ENCODE measurements around the gene BTNL9. TPM values are rescaled to one million over a fixed set of nuclear protein-coding genes. Genes with fewer than 3 reads are reported as not detected.

BTNL9 gene
- total and polyA plus RNA-seq, 2 of the 4 experiments (the other 2 are of a cell fraction), result not detected

GRCh38 chr5:181052672-181053487 lies 12.8 kb downstream of the BTNL9 start:
- Histone ChIP-seq H2BK20ac (ENCODE audit: low read depth, low read length) (no peak overlapping the region), H3K56ac (ENCODE audit: extremely low read depth, insufficient read depth, low read length) (no peak overlapping the region), H3K4ac (ENCODE audit: low read depth, low read length) (no peak overlapping the region), H3K9me1 (ENCODE audit: insufficient read depth, low read length) (no peaks in the 10 kb centered on the region), H3K23ac (ENCODE audit: low read depth, low read length) (no peak overlapping the region), H3K36me3 (ENCODE audit: control insufficient read depth, insufficient read depth, low read length) (no peaks in the 10 kb centered on the region), H3K4me2 (ENCODE audit: low read depth, low read length) (peak overlapping the region; percentile 34), H2AK9ac (replicated peaks; ENCODE audit: low read depth, low read length, poor library complexity) (no peak overlapping the region), H2AFZ (replicated peaks; ENCODE audit: low read length, poor library complexity) (peak overlapping the region; percentile 76), H4K91ac (ENCODE audit: insufficient read depth, low read depth, low read length) (no peak overlapping the region), H2BK120ac (ENCODE audit: low read depth, low read length) (no peak overlapping the region), H3K79me1 (ENCODE audit: low read depth in 1 of 2, low read length in 2 of 2) (no peaks in the 10 kb centered on the region), H3K14ac (replicated peaks; ENCODE audit: low read depth, low read length) (no peak overlapping the region), H2AK5ac (ENCODE audit: low read depth, low read length) (no peak overlapping the region), H3K9ac (ENCODE audit: low read depth, low read length) (no peak overlapping the region), H2BK5ac (ENCODE audit: low read depth, low read length, poor library complexity, severe bottlenecking) (no peak overlapping the region), H4K20me1 (ENCODE audit: insufficient read depth, low read length) (no peaks in the 10 kb centered on the region), H3K27me3 (ENCODE audit: control insufficient read depth, insufficient read depth, low read length) (peaks cover 42% of the 10 kb centered on the region), H2BK15ac (ENCODE audit: low read depth, low read length) (no peak overlapping the region), H3K18ac (ENCODE audit: low read depth, low read length) (no peak overlapping the region), H3K4me1 (ENCODE audit: control insufficient read depth, insufficient read depth, low read length) (no peaks in the 10 kb centered on the region), H3K9me3 (ENCODE audit: control insufficient read depth, insufficient read depth, low read length) (no peaks in the 10 kb centered on the region), H3K27ac (ENCODE audit: insufficient read depth, low read length) (no peak overlapping the region), H4K8ac (ENCODE audit: low read depth in 2 of 2, low read length in 2 of 2) (no peak overlapping the region), H4K5ac (ENCODE audit: low read depth, low read length) (no peak overlapping the region), H3K4me3 (ENCODE audit: insufficient read depth, low read depth, low read length) (peak overlapping the region; percentile 24)
- dilution Hi-C loops (cut with HindIII; ENCODE audit: low sequenced_read_pairs, unreplicated experiment), result no loop called here
- intact Hi-C loops (cut with micrococcal nuclease), result no loop called here
- BruUV-seq (replicated peaks), result no TSS peak
- POLR2A ChIA-PET (ENCODE audit: unreplicated experiment), result no interaction called here
- TF ChIP-seq RAD21 (IDR thresholded peaks at IDR 0.05; ENCODE audit: low read length), result no peak
- TF ChIP-seq ELK1 (IDR thresholded peaks at IDR 0.05; ENCODE audit: borderline replicate concordance, low read depth, low read length), result no peak
- TF ChIP-seq CEBPB (IDR thresholded peaks at IDR 0.05; ENCODE audit: low read depth, low read length), result no peak
- TF ChIP-seq USF2 (IDR thresholded peaks at IDR 0.05; ENCODE audit: low read depth, low read length), result no peak
- no peak for TF ChIP-seq RFX5 (IDR thresholded peaks at IDR 0.05; ENCODE audit: low read depth, low read length)
- no peak for TF ChIP-seq BHLHE40 (IDR thresholded peaks at IDR 0.05; ENCODE audit: low read depth, low read length)
- TF ChIP-seq POLR2A (IDR thresholded peaks at IDR 0.05; ENCODE audit: low read depth, low read length), result no peak
- TF ChIP-seq CHD1 (IDR thresholded peaks at IDR 0.05; ENCODE audit: low read depth, low read length), result no peak
- TF ChIP-seq FOS (IDR thresholded peaks at IDR 0.05; ENCODE audit: low read depth, low read length), result no peak
- no peak for TF ChIP-seq NFE2L2 (IDR thresholded peaks at IDR 0.05; ENCODE audit: low read depth, low read length)
- TF ChIP-seq MAZ (IDR thresholded peaks at IDR 0.05; ENCODE audit: borderline replicate concordance, low read depth, low read length), result no peak
- TF ChIP-seq RCOR1 (IDR thresholded peaks at IDR 0.05; ENCODE audit: insufficient replicate concordance, low read length), result no peak
- no peak for TF ChIP-seq SMC3 (IDR thresholded peaks at IDR 0.05; ENCODE audit: low read depth, low read length)
- TF ChIP-seq MXI1 (IDR thresholded peaks at IDR 0.05; ENCODE audit: borderline replicate concordance, low read depth, low read length), result no peak
- CTCF ChIA-PET, result no interaction called here
- WGBS, 2 experiments (ENCODE audit: extremely low coverage in 2 of 2, insufficient read length in 1 of 2), result 5% methylated on average over 30 of the region's 120 CpGs; no CpG with 5 or more reads in 1 of the 2 experiments
- ATAC-seq (ENCODE audit: low read depth) (peak; percentile 44; the same call in 1 of the 2 replicates), DNase-seq (no peak)
- in situ Hi-C loops (cut with MboI; ENCODE audit: low sequenced_read_pairs), result no loop called here
